Progenitor cell of endocrine pancreas (in vitro differentiated cells): ENCODE data around the gene TMEM245. TPM values are rescaled to one million over a fixed set of nuclear protein-coding genes. Genes with fewer than 3 reads are reported as not detected.

Experiments
- DNase-seq: peaks from one replicate; pipeline ENCODE4 v3.0.0; 2021; ENCODE audit warnings: low spot score; ENCODE audit not compliant: unreplicated experiment
- H3K27ac Mint-ChIP-seq: 2 replicates; pipeline ENCODE4 v1.8.0; 2021; ENCODE audit warnings: mild to moderate bottlenecking, moderate library complexity, mixed read lengths
- H3K27me3 Mint-ChIP-seq: 2 replicates; pipeline ENCODE4 v1.8.0; 2021; ENCODE audit warnings: mixed read lengths
- H3K36me3 Mint-ChIP-seq: 2 replicates; pipeline ENCODE4 v1.8.0; 2022; ENCODE audit warnings: mixed read lengths; ENCODE audit not compliant: insufficient read depth
- H3K4me1 Mint-ChIP-seq: 2 replicates; pipeline ENCODE4 v1.8.0; 2021; ENCODE audit warnings: low read depth, mixed read lengths
- H3K4me3 Mint-ChIP-seq: 2 replicates; pipeline ENCODE4 v1.8.0; 2021; ENCODE audit warnings: low read depth, mild to moderate bottlenecking, moderate library complexity, mixed read lengths
- H3K9me3 Mint-ChIP-seq: 2 replicates; pipeline ENCODE4 v1.8.0; 2021; ENCODE audit warnings: low read depth, mixed read lengths
- CTCF ChIP-seq: fragments of 200-600 bp; sonication (generic); IDR thresholded peaks from one replicate; pipeline ENCODE4 v1.5.0; 2021; ENCODE audit warnings: antibody characterized with exemption, mild to moderate bottlenecking; ENCODE audit not compliant: unreplicated experiment
- total RNA-seq: library from RNA; stranded (reverse); gene quantifications from 2 replicates; pipeline ENCODE4 v1.2.1, GENCODE V29; 2021

Gene TMEM245
- total RNA-seq, 1 donor from 2014 or later: 57.2 TPM

- H3K4me1 Mint-ChIP-seq: peaks cover 14% of the 10 kb centered on the region
- H3K4me3 Mint-ChIP-seq: no peak overlapping the region
- no peaks in the 10 kb centered on the region for H3K27me3 Mint-ChIP-seq
Observed at GRCh38 chr9:109122726-109123621, 3.2 kb upstream of the TMEM245 start.

GRCh38 chr9:109121232-109121796 lies 1.6 kb upstream of the TMEM245 start:
- Mint-ChIP-seq H3K27ac (no peak overlapping the region), H3K4me1 (peaks cover 21% of the 10 kb centered on the region), H3K9me3 (no peaks in the 10 kb centered on the region), H3K36me3 (peaks cover 4% of the 10 kb centered on the region), H3K4me3 (no peak overlapping the region), H3K27me3 (no peaks in the 10 kb centered on the region)
- DNase-seq: no peak
- TF ChIP-seq CTCF: no peak

More at GRCh38 chr9:109122726-109123621, 3.2 kb upstream of the TMEM245 start:
- DNase-seq: no peak
- Mint-ChIP-seq H3K36me3 (no peaks in the 10 kb centered on the region), H3K27ac (no peak overlapping the region), H3K9me3 (no peaks in the 10 kb centered on the region)
- no peak for TF ChIP-seq CTCF

GRCh38 chr9:109120204-109120789 lies 550 bp upstream of the TMEM245 start:
- no peak for DNase-seq
- H3K27me3 Mint-ChIP-seq: no peaks in the 10 kb centered on the region
- H3K9me3 Mint-ChIP-seq: no peaks in the 10 kb centered on the region
- TF ChIP-seq CTCF: no peak
- H3K36me3 Mint-ChIP-seq: peaks cover 4% of the 10 kb centered on the region
- H3K4me1 Mint-ChIP-seq: peaks cover 21% of the 10 kb centered on the region
- peak overlapping the region; percentile 92 for H3K4me3 Mint-ChIP-seq
- no peak overlapping the region for H3K27ac Mint-ChIP-seq

GRCh38 chr9:109118808-109119438 lies 824 bp downstream of the TMEM245 start:
- H3K27me3 Mint-ChIP-seq: no peaks in the 10 kb centered on the region
- DNase-seq: peak; percentile 34
- H3K36me3 Mint-ChIP-seq: peaks cover 4% of the 10 kb centered on the region
- H3K4me3 Mint-ChIP-seq: peak overlapping the region; percentile 92
- H3K9me3 Mint-ChIP-seq: no peaks in the 10 kb centered on the region
- peak overlapping the region; percentile 97 for H3K27ac Mint-ChIP-seq
- no peak for TF ChIP-seq CTCF
- H3K4me1 Mint-ChIP-seq: peaks cover 28% of the 10 kb centered on the region
